ENCODE data around the gene TAF7L.
"Not testable (repeated sequence)": the region's sequence is repeated elsewhere in the genome, so short reads cannot be mapped to it uniquely, and the experiment has no call there.

Gene TAF7L

GRCh38 chrX:101290957-101291603 is at the start of gene TAF7L:
TAF7L (minus strand) TSS chrX:101291334; CDS start chrX:101287543, 3,791 bp downstream.
- in situ Hi-C loops (cut with MboI; ENCODE audit: low sequenced_read_pairs) = no loop called here

GRCh38 chrX:101337776-101338271 is 46.7 kb upstream of the TAF7L start:
- in situ Hi-C loops (cut with MboI; ENCODE audit: low sequenced_read_pairs) = no loop called here

GRCh38 chrX:101334310-101334709 is 43.2 kb upstream of the TAF7L start:
- in situ Hi-C loops (cut with MboI; ENCODE audit: low sequenced_read_pairs) = not testable (repeated sequence)

- in situ Hi-C loops (cut with MboI; ENCODE audit: low sequenced_read_pairs) = not testable (repeated sequence)
Observed at GRCh38 chrX:101326600-101326999, 35.5 kb upstream of the TAF7L start.

- in situ Hi-C loops (cut with MboI; ENCODE audit: low sequenced_read_pairs) = no loop called here
Observed at GRCh38 chrX:101303790-101304189, 12.7 kb upstream of the TAF7L start.

- in situ Hi-C loops (cut with MboI; ENCODE audit: low sequenced_read_pairs) = not testable (repeated sequence)
Observed at GRCh38 chrX:101295603-101296002, 4.5 kb upstream of the TAF7L start.

- in situ Hi-C loops (cut with MboI; ENCODE audit: low sequenced_read_pairs) = no loop called here
Observed at GRCh38 chrX:101287402-101287801, 3.7 kb downstream of the TAF7L start.

- in situ Hi-C loops (cut with MboI; ENCODE audit: low sequenced_read_pairs) = no loop called here
Observed at GRCh38 chrX:101276238-101276637, 14.9 kb downstream of the TAF7L start.

- in situ Hi-C loops (cut with MboI; ENCODE audit: low sequenced_read_pairs) = no loop called here
Observed at GRCh38 chrX:101274198-101274597, 16.9 kb downstream of the TAF7L start.

GRCh38 chrX:101265869-101266428 is 25.2 kb downstream of the TAF7L start:
- in situ Hi-C loops (cut with MboI; ENCODE audit: low sequenced_read_pairs) = no loop called here

- in situ Hi-C loops (cut with MboI; ENCODE audit: low sequenced_read_pairs) = no loop called here
Observed at GRCh38 chrX:101263766-101264165, 27.4 kb downstream of the TAF7L start.

GRCh38 chrX:101262590-101262989 is 28.5 kb downstream of the TAF7L start:
- in situ Hi-C loops (cut with MboI; ENCODE audit: low sequenced_read_pairs) = no loop called here

GRCh38 chrX:101260435-101260834 is 30.7 kb downstream of the TAF7L start:
- in situ Hi-C loops (cut with MboI; ENCODE audit: low sequenced_read_pairs) = no loop called here

- in situ Hi-C loops (cut with MboI; ENCODE audit: low sequenced_read_pairs) = no loop called here
Observed at GRCh38 chrX:101258259-101258581, 32.9 kb downstream of the TAF7L start.

GRCh38 chrX:101257448-101258258 is 33.5 kb downstream of the TAF7L start:
- in situ Hi-C loops (cut with MboI; ENCODE audit: low sequenced_read_pairs) = no loop called here

- in situ Hi-C loops (cut with MboI; ENCODE audit: low sequenced_read_pairs) = no loop called here
Observed at GRCh38 chrX:101252634-101253033, 38.5 kb downstream of the TAF7L start.

GRCh38 chrX:101241531-101241930 is 49.6 kb downstream of the TAF7L start:
- in situ Hi-C loops (cut with MboI; ENCODE audit: low sequenced_read_pairs) = no loop called here

GRCh38 chrX:101237041-101237440 is 54.1 kb downstream of the TAF7L start:
- in situ Hi-C loops (cut with MboI; ENCODE audit: low sequenced_read_pairs) = no loop called here

- in situ Hi-C loops (cut with MboI; ENCODE audit: low sequenced_read_pairs) = no loop called here
Observed at GRCh38 chrX:101232316-101232715, 58.8 kb downstream of the TAF7L start.

GRCh38 chrX:101231080-101231479 is 60.1 kb downstream of the TAF7L start:
- in situ Hi-C loops (cut with MboI; ENCODE audit: low sequenced_read_pairs) = no loop called here

- in situ Hi-C loops (cut with MboI; ENCODE audit: low sequenced_read_pairs) = no loop called here
Observed at GRCh38 chrX:101230636-101231035, 60.5 kb downstream of the TAF7L start.

GRCh38 chrX:101229170-101229569 is 62.0 kb downstream of the TAF7L start:
- in situ Hi-C loops (cut with MboI; ENCODE audit: low sequenced_read_pairs) = no loop called here

Data from hTERT RPE-1 (cell line).